HG02798 (cell line): Measurements from ENCODE around the gene SHQ1.
"Not testable (repeated sequence)": the region's sequence is repeated elsewhere in the genome, so short reads cannot be mapped to it uniquely, and the experiment has no call there.

Experiments
- ATAC-seq: cut with Tn5 transposase; IDR thresholded peaks from one replicate; pipeline ENCODE4 v1.9.1; 2021; ENCODE audit warnings: mild to moderate bottlenecking; ENCODE audit not compliant: unreplicated experiment, poor library complexity

Gene SHQ1

DNA sequence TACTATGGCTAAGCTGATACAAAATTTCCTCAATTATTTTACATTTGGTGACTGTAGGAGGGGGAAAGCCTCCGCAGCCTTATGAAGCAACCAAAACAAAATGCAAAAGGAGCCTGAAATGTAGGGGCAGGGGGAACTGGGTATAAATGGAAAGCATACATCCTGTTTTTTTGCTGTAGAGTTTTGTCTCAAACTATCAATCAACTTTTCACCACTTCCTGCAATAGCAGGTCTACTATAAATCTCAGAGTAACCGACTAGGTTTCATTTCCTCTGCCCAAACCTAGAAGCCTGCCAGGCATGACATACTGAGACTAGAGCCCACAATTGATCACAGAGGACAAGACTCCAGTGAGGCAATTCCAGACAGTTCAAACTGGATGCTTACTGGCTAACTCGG is 91.3 kb downstream of the SHQ1 start:
- peak; percentile 100 for ATAC-seq

DNA sequence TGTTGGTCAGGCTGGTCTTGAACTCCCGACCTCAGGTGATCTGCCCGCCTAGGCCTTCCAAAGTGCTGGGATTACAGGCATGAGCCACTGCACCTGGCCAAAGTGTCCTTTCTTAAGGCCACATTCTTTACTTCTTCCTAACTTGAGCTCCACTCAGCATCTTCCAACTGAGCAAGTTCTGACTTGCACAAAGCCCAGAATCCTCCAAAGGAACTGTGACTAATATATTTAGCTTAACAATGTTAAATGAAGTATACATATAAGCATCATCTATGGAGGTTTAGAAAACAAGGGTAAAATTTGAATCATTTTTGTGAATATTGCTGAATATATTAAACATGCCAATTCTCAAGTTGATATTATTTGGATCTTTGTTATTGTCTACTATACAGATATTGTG is 93.7 kb downstream of the SHQ1 start:
- ATAC-seq: no peak

DNA sequence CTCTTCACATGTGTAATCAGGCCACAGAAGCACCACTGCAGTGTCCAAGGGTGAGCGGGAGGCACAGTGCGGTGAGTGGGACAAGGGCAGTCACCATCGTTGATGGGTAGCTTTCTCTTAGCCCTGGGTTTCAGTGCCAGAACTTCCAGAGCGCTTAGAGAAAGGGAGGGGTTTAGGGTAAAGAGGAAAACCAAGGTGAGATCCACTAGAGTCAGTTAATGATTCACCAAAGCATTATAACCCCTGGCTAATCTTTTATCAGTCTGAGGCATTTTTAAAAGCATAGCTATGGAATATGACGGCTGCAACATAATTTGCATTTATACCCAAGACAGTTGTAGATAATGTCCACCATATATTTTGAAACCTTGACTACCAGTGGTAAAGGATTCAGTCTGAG is 94.8 kb downstream of the SHQ1 start:
- no peak for ATAC-seq

DNA sequence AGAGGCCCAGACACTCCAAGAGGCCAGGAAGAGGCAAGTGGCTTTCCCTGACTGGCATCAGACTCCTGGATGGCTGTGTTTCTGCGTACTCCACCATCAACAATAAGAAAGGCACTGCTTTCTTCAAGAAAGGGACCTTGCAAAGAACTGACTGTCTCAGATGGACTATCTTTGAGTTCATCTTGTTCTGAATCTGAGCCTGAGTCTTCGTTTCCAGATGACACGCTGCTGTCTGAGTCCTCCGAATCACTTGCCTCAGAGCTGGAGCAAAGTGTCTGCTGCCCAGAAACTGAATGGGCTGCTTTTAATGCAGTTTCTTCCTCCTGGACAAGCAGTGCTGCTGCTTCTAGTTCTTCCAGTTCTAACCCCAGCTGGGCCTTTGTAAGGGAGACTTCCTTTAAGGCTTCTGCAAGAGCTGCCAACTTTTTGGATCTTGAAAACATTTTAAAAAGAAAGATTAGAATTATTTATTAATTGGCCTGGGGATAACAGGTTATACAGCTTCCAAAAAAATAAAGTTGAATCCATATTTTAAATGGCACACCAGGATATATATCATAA is 97.8 kb downstream of the SHQ1 start:
- no peak for ATAC-seq

GRCh38 chr3:72748659-72749058 is 99.6 kb downstream of the SHQ1 start:
- ATAC-seq: no peak

DNA sequence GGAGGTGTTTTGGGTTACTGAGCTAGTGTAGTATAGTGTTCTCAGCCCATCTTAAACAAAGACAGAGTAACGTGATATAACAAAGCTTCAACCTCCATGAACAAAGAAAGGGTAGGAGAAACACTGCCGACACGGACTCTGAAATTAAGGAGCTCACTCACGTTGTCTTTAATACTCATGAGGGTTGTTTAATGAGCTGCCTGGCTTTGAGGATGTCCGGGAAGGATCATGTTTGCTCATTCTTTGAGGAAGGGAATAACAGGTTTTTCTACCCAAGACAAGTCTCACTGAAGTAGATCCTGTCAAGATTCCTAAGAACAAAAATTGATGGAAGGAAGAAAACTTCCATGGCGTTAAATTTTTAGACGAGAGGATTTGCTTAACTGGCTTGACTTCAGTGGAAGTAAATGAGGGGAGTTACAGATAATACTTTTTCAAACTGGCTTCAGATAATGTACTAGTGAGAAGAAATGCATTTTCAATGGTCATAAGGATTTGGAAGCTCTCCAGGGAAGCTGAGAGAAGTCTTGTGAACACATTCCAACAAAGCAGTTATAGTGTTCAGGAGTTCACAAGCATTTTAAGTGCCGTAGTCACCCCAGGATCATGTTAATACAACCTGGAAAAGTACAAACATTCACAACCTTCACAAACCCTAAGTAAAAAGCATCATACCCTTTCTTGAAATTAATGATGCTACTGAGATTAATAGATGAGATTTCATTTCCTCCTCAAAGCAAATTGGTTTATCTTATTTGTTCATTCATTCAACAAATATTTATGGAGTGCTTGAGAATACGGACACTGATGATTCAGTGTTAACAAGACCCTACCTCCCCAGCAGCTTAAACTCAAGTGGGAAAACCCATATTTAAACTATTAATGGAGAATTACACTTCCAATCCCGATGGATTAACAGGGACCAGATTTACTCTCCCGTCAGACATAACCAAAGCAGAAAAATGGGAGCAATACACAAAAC is 101.5 kb downstream of the SHQ1 start:
- no peak for ATAC-seq

DNA sequence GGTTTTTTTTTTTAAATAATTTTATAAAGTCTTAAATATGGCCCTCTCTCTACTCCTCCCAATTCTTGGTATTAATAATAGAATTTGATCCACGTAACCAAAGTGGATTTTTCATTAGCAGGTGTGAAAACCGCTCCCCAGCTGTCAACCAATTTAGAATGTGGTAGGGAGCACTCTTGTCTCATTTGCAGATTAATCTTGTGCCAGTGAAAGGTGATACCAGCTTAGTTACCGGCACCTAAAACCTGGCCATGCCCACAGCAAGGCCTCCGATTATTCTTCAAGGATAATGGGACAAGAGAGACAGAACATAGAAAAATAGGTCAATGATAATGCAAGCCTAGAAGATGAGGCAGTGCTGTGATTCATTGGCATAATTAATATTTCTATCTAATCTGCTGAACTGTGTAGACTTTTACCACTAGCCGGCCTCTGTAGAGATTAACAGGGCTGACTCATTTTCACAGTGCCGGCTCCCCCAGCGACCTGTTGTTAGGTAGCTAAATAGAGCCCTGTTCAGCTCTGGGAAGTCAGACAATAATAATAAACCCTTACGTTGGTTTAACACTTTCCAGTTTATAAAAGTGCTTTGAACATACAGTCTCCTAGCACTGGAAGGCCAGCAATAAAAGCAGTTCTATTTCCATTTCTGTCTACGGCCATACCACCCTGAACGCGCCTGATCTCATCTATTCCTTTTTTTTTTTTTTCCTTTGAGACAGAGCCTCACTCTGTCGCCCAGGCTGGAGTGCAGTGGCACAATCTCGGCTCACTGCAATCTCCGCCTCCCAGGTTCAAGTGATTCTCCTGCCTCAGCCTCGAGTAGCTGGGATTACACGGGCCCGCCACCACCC is 102.9 kb downstream of the SHQ1 start:
- ATAC-seq: no peak

GRCh38 chr3:72744330-72744729 is 103.9 kb downstream of the SHQ1 start:
- no peak for ATAC-seq

DNA sequence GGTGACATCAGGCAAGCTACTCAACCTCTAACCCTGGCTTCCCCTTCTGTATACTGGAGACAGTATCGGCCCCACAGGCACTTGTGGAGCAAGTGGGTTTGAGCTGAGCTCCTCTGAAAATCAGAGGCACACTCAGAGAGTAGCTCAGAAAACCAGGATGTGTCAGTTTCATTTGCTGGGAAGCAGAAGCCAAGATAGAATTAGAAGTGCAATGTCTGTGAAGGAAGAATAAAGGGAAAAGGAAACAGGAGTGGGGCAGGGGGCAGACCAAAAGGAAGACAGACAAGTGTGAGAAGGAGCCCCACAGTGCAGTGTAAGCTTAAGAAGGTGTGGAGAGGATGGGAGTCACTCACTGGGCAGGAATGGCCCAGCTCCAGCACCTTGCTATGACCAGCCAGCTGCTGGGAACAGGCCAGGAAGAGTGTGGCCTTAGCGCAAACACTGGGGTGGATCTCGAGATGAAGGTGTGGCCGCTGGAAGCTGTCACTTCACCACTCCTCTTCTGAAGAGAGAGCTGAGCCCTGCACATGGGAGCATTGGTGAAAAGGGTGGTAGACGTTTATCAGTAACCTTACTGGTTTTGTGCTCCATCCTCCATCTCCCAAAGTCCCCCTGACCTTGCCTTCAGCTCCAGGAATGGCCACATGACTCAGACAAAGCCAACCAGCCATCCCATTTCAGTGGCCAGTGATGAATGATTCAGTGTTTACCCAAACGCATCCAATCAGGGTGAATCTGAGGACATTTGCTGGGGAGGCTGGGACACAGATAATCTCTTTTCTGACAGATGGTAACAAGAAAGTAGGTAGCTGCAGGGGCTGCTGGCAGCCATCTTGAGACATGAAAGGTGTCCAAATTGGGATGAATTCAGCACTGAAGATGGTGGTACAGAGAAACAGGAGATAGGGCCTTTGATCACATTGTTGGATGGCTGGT is 108.4 kb downstream of the SHQ1 start:
- no peak for ATAC-seq

- ATAC-seq: peak; percentile 49
These were observed 109.3 kb downstream of the SHQ1 start for GRCh38 chr3:72738752-72739530.

DNA sequence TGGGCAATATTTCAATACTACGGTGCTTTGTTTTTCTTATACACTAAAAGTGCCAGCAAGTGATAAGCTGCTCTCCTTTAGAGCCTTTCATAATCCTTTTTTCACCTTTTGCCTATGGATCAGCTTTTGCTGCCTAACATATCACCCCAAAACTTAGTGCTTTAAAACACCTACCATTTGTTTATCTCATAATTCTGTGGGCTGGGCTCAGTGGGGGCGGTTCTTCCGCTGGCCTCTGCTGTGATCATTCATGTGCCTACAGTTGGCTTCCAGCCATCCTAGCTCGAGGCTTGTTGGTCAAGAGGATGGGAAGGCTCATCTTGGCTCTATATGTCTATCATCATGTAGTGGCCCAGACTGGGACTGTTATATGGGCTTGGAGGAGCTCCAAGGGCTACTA is 113.2 kb downstream of the SHQ1 start:
- ATAC-seq: not testable (repeated sequence)

DNA sequence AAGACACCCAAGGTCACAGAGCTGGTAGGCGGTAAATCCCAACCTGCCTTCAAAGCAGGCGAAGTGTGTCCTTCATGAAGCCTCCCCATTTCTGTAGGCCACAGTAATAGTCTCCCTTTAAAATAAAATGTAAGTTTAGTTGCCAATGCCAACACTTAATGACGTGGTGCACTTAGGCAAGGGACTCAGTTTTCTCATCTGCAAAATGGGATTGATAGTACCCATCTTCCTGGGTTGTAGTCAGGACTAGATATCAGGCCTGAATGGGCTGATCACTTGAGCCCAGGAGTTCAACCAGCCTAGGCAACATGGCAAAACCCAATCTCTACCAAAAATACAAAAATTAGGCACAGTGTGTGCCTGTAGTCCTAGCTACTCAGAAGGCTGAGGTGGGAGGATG is 114.6 kb downstream of the SHQ1 start:
- ATAC-seq: no peak

DNA sequence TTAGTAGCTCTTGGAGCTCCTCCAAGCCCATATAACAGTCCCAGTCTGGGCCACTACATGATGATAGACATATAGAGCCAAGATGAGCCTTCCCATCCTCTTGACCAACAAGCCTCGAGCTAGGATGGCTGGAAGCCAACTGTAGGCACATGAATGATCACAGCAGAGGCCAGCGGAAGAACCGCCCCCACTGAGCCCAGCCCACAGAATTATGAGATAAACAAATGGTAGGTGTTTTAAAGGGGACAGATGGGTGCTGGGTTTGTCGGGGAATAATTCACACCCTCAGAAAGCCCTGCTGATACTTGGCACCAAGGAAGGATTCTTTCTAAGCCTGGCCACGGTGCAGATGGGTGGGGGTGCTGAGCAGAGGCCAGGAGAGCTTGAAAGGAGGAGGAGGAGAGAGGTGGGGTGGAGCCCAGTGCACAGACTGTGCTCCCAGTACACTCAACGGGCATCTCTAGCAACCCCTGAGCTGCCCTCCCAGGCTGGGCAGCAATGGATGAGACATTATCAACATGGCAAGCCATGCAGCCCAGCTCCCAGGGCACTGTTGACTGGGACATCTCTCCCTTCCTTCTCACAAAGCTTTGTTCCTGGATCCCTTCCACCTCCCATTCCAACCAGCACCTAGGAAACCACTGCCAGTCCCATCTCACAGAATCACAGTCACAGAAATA is 115.4 kb downstream of the SHQ1 start:
- not testable (repeated sequence) for ATAC-seq

DNA sequence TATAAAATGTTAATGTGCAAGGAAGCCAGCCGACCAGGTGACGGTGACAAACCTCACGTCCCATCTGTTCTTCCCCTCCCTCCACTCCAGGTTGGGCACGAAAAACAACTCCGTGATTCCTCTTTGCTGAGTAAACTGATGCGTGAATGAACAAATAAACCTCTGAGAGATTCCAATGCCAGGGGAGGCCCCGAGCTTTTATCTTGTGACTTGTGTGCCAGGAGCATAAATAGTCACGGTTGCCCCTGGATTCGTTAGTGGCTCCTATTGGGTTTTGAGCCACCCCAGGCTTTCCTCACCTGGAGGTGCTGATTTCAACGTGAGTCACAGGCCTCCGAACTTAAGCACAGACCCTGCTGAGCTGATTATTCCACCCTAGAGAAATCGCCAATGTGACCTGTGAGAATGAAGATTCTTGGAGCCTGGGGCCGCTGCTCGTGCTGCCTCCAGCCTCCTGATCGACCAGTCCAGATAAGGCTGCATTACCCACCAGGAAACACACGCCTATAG is 119.2 kb downstream of the SHQ1 start:
- no peak for ATAC-seq

- no peak for ATAC-seq
These were observed 119.8 kb downstream of the SHQ1 start for GRCh38 chr3:72728329-72728889.

- no peak for ATAC-seq
These were observed 120.5 kb downstream of the SHQ1 start for GRCh38 chr3:72727726-72728125.

GRCh38 chr3:72727172-72727571 is 121.1 kb downstream of the SHQ1 start:
- ATAC-seq: no peak

DNA sequence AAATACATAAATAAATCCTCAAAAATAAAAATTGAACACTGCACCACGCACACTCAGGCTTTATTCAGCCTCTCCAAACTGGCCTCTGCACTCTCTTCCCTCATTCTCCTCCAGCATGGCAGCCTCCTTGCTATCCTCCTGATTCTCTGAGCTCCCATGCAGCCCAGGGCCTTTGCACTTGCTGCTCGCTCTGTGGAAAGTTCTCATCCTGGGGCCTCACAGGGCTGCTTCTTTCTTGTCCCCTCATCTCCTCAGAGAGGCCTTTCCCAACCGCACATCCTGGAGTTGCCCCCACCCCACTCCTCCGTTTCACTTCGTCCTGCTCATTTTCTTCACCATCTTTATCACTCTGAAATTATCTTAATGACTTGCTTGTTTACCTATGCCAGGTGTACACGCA is 123.0 kb downstream of the SHQ1 start:
- ATAC-seq: no peak
